Loucy (cell line): ENCODE results near the gene AKR7A2.

Experiments
- H2AFZ ChIP-seq: fragments of 200-600 bp; sonication (generic); 2 replicates; pipeline ENCODE4 v1.6.0; 2016; ENCODE audit warnings: antibody characterized with exemption, mild to moderate bottlenecking, low read length, moderate library complexity
- H3F3A ChIP-seq: fragments of 200-600 bp; 2 replicates; pipeline ENCODE4 v1.6.0; 2016; ENCODE audit warnings: antibody characterized with exemption, low read depth, mild to moderate bottlenecking
- H3K27me3 ChIP-seq: fragments of 200-600 bp; sonication (generic); 2 replicates; pipeline ENCODE4 v1.6.1; 2014; ENCODE audit warnings: low read length, mild to moderate bottlenecking; ENCODE audit not compliant: insufficient read depth, poor library complexity, severe bottlenecking
- H3K36me3 ChIP-seq: fragments of 200-600 bp; sonication (generic); 2 replicates; pipeline ENCODE4 v1.6.1; 2016; ENCODE audit warnings: low read length; ENCODE audit not compliant: insufficient read depth
- H3K4me1 ChIP-seq: fragments of 200-600 bp; sonication (generic); 2 replicates; pipeline ENCODE4 v1.5.1; 2014; ENCODE audit warnings: low read length, mild to moderate bottlenecking; ENCODE audit not compliant: insufficient read depth, poor library complexity, severe bottlenecking
- H3K4me2 ChIP-seq: fragments of 200-600 bp; sonication (generic); 2 replicates; pipeline ENCODE4 v1.6.0; 2014; ENCODE audit warnings: antibody characterized with exemption, low read length, low read depth, mild to moderate bottlenecking; ENCODE audit not compliant: poor library complexity, severe bottlenecking
- H3K4me3 ChIP-seq: fragments of 200-600 bp; sonication (generic); 2 replicates; pipeline ENCODE4 v1.5.1; 2014; ENCODE audit warnings: low read length, mild to moderate bottlenecking, mixed read lengths; ENCODE audit not compliant: poor library complexity, severe bottlenecking
- H3K79me2 ChIP-seq: fragments of 200-600 bp; sonication (generic); 2 replicates; pipeline ENCODE4 v1.6.1; 2014; ENCODE audit warnings: low read length; ENCODE audit not compliant: insufficient read depth
- H3K9ac ChIP-seq: fragments of 200-600 bp; sonication (generic); 2 replicates; pipeline ENCODE4 v1.6.0; 2014; ENCODE audit warnings: mild to moderate bottlenecking, low read depth, low read length, moderate library complexity; ENCODE audit not compliant: poor library complexity, severe bottlenecking
- H3K9me2 ChIP-seq: fragments of 200-600 bp; sonication (generic); replicated peaks from 2 replicates; pipeline ENCODE4 v1.6.1; 2016; ENCODE audit warnings: low read depth, low read length, mixed read lengths
- H3K9me3 ChIP-seq: fragments of 200-600 bp; sonication (generic); 2 replicates; pipeline ENCODE4 v1.6.1; 2014; ENCODE audit warnings: mild to moderate bottlenecking, antibody characterized with exemption, low read length, low read depth; ENCODE audit not compliant: insufficient read depth
- H4K20me1 ChIP-seq: fragments of 200-600 bp; sonication (generic); 2 replicates; pipeline ENCODE4 v1.6.0; 2014; ENCODE audit warnings: antibody characterized with exemption, low read length, mild to moderate bottlenecking; ENCODE audit not compliant: insufficient read depth, poor library complexity, severe bottlenecking
- EZH2phosphoT487 ChIP-seq: fragments of 200-600 bp; IDR thresholded peaks from 2 replicates; pipeline ENCODE4 v1.6.1; 2018; ENCODE audit warnings: antibody characterized with exemption, mild to moderate bottlenecking, moderate library complexity, borderline replicate concordance
- TF ChIP-seq, protein P1 (sequence below): fragments of 200-600 bp; sonication (generic); conservative IDR thresholded peaks from 2 replicates; pipeline ENCODE4 v1.5.1; 2014; ENCODE audit warnings: mild to moderate bottlenecking, antibody characterized with exemption, low read length

AKR7A2 gene

DNA sequence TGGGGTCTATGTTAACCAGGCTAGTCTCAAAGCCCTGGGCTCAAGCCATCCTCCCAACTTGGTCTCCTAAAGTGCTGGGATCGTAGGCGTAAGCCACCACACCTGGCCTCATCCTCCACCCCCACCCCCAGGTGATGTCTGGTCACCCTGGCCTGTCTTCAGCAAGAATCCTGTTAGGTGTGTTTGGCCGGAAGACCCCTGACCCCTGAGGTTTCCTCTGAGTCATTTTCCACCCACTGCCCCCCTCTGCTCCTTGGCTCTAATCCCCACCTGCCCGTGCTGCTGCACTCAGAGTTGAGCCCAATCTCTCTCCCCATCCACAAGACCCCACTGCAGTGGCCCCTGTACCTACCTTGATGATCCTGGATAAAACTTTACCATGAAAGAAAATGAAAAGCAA, 25.3 kb upstream of the AKR7A2 start:
- Histone ChIP-seq H3K4me1 (no peaks in the 10 kb centered on the region), H3K9me3 (no peaks in the 10 kb centered on the region), H3K9ac (no peak overlapping the region), H3K9me2 (no peaks in the 10 kb centered on the region), H4K20me1 (no peaks in the 10 kb centered on the region), H3K27me3 (no peaks in the 10 kb centered on the region), H2AFZ (no peak overlapping the region), H3K79me2 (no peaks in the 10 kb centered on the region), H3F3A (no peaks in the 10 kb centered on the region), H3K36me3 (peaks cover 32% of the 10 kb centered on the region; the same call in 1 of the 2 replicates), H3K4me3 (no peak overlapping the region), H3K4me2 (no peak overlapping the region)
- TF ChIP-seq, protein P1, sequence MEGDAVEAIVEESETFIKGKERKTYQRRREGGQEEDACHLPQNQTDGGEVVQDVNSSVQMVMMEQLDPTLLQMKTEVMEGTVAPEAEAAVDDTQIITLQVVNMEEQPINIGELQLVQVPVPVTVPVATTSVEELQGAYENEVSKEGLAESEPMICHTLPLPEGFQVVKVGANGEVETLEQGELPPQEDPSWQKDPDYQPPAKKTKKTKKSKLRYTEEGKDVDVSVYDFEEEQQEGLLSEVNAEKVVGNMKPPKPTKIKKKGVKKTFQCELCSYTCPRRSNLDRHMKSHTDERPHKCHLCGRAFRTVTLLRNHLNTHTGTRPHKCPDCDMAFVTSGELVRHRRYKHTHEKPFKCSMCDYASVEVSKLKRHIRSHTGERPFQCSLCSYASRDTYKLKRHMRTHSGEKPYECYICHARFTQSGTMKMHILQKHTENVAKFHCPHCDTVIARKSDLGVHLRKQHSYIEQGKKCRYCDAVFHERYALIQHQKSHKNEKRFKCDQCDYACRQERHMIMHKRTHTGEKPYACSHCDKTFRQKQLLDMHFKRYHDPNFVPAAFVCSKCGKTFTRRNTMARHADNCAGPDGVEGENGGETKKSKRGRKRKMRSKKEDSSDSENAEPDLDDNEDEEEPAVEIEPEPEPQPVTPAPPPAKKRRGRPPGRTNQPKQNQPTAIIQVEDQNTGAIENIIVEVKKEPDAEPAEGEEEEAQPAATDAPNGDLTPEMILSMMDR, result no peak
- no peak for TF ChIP-seq EZH2phosphoT487

DNA sequence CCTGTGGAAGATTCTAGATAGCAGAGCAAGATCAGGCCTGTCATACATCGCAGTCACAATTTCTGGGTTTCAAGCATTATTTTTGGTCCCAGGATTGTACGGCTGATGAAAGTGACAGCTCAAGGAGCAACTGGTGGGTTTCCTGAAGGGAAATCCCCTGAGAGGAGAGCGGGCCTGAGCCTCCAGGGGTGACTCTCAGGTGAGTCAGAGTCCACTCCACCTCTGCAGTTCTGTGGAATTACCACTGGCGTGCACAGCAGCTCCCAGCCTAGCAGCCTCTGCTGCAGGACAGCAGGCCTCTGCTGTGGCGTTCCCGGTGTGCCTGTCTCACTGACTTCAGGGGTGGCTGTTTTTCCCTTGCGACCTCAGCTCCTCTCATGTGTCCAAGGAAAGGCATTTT, 24.6 kb upstream of the AKR7A2 start:
- no peaks in the 10 kb centered on the region for H4K20me1 ChIP-seq
- H3F3A ChIP-seq, result no peaks in the 10 kb centered on the region
- TF ChIP-seq EZH2phosphoT487, result no peak
- TF ChIP-seq, protein P1, result no peak
- no peaks in the 10 kb centered on the region for H3K27me3 ChIP-seq
- H3K36me3 ChIP-seq, result peaks cover 29% of the 10 kb centered on the region; the same call in 1 of the 2 replicates
- no peak overlapping the region for H2AFZ ChIP-seq
- no peak overlapping the region for H3K9ac ChIP-seq
- no peaks in the 10 kb centered on the region for H3K79me2 ChIP-seq
- no peaks in the 10 kb centered on the region for H3K9me2 ChIP-seq
- no peaks in the 10 kb centered on the region for H3K9me3 ChIP-seq
- no peak overlapping the region for H3K4me2 ChIP-seq
- no peak overlapping the region for H3K4me3 ChIP-seq
- no peaks in the 10 kb centered on the region for H3K4me1 ChIP-seq

DNA sequence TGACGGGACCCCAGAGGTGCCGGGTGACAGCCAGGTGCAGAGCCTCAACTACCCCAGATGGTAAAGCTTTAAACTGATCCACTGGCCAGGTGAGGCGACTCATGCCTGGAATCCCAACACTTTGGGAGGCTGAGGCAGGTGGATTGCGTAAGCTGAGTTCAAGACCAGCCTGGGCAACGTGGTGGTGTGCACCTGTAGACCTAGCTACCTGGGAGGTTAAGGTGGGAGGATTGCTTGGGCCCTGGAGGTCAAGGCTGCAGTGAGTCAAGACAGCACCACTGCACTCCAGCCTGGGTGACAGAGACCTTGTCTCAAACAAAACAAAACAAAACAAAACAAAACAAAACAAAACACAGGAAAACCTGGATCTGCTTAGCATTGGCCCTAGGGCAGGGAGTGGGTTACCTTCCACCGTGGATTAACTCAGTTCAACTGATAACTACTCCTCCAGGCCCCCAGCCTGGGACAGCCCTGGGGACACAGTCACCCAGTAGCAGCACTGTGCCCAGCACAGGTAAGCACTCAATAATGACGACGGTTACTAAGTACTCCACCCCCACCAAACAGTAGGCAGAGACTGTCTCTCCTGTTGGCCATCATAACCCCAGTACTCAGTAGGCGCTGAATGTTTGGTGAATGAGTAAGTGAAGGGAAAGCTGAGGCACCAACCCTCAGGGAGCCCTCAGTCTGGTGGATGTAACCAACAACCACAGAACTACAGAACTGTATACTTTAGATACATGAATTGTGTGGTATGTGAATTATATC, 21.8 kb upstream of the AKR7A2 start:
- TF ChIP-seq, protein P1, result no peak
- Histone ChIP-seq H2AFZ (no peak overlapping the region), H3K9ac (no peak overlapping the region), H3K4me2 (no peak overlapping the region), H4K20me1 (no peaks in the 10 kb centered on the region), H3K9me2 (no peaks in the 10 kb centered on the region), H3K79me2 (no peaks in the 10 kb centered on the region), H3K9me3 (no peaks in the 10 kb centered on the region), H3K27me3 (no peaks in the 10 kb centered on the region), H3K36me3 (peaks cover 6% of the 10 kb centered on the region; the same call in 1 of the 2 replicates), H3K4me1 (no peaks in the 10 kb centered on the region), H3F3A (no peaks in the 10 kb centered on the region), H3K4me3 (no peak overlapping the region)
